ENCODE measurements around the gene TBC1D10B. TPM values are rescaled to one million over a fixed set of nuclear protein-coding genes. Genes with fewer than 3 reads are reported as not detected.
A peak's percentile ranks its signal among the peaks of the same experiment; 100 is the strongest.

Gene TBC1D10B
- total RNA-seq, 1 donor from 2014 or later = 45.6 TPM

DNA sequence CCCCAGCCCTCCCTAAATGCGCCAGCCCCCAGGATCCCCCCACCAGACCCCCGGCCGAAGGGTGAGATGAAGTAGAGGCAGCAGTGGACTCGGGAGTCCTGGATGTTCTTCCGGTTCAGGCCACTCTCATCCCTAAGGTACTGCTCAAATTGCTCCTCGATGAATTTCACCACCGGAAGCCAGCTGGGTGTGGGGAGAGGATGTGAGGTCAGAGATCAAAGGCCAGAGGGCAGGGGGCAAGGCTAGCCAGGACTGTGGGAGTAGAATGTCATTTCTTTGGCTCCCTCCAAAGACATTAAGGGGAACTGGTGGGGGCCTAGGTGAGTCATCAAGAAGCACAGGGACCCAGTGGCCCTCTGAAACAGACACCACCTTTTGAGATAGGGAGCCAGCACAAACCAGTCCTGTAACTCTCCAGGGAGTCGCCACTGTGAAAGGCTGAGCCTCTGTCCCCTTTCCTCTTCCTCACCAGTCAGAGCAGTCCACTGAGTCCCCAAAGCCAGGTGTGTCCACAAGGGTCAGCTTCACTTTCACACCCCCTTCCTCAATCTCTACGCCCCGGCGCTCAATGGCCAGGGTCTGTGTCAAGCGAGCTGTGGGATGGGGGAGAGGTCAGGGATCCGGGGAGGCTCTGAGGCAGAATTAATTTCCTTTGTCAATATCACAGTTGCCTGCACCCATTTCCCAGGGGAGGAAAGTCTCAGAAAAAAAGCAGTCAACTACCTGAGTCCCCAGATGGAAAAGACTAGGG lies 11.2 kb upstream of the TBC1D10B start:
- Mint-ChIP-seq H3K4me3 (peak overlapping the region; percentile 64), H3K27ac (ENCODE audit: unreplicated experiment) (peak overlapping the region; percentile 57), H3K36me3 (ENCODE audit: low read depth) (peaks cover 3% of the 10 kb centered on the region), H3K4me1 (peaks cover 42% of the 10 kb centered on the region), H3K9me3 (no peaks in the 10 kb centered on the region), H3K27me3 (ENCODE audit: low read depth) (peaks cover 2% of the 10 kb centered on the region)
- DNase-seq (ENCODE audit: low read depth, low spot score) = no peak
- TF ChIP-seq CTCF (conservative IDR thresholded peaks at IDR 0.05) = no peak

DNA sequence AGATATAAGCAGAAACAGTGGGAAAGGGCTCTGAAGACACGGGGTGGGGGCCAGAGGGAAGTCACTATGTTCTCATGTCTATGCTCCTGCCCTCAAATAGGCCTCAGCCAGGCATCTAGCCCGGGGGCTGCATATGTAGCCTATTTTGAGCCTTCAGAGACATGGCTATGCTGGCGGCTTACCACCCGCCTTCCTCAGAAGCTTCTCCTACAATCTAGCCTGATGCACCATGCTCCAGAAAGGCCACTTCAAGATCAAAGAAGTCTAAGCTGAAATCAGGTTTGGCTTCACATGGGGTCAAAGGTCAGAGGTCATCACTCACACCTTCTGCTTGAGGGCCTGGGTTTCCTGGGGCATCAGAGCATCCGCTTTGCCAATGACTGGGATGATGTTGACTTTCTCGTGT lies 10.5 kb upstream of the TBC1D10B start:
- Mint-ChIP-seq H3K27me3 (ENCODE audit: low read depth) (peaks cover 2% of the 10 kb centered on the region), H3K36me3 (ENCODE audit: low read depth) (peaks cover 3% of the 10 kb centered on the region), H3K4me3 (peak overlapping the region; percentile 99), H3K4me1 (peaks cover 42% of the 10 kb centered on the region), H3K27ac (ENCODE audit: unreplicated experiment) (no peak overlapping the region), H3K9me3 (no peaks in the 10 kb centered on the region)
- DNase-seq (ENCODE audit: low read depth, low spot score) = no peak
- TF ChIP-seq CTCF (conservative IDR thresholded peaks at IDR 0.05) = no peak

DNA sequence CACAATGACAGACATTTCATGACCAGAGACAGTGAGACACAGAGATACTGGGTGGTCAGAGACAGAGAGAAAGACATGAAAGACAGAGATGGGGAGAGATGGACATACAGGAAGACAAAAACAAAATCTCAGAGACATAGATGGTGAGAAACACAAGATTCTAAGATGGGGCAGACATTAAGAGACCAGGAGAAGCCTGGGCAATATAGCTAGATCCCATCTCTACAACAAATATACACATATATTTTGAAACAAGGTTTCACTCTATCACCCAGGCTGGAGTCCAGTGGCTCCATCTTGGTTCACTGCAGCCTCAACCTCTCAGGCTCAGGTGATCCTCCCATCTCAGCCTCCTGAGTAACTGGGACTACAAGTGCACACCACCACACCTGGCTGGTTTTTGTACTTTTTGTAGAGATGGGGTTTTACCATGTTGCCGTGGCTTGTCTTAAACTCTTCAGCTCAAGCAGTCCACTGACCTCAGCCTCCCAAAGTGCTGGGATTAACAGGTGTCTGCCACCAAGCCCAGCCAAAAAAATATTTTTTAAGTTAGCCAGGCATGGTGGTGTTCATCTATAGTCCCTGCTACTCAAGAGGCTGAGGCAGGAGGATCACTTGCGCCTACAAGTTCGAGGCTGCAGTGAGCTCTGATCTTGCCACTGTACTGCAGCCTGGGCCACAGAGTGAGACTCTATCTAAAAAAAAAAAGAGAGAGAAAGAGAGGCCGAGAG lies 9.9 kb upstream of the TBC1D10B start:
- Mint-ChIP-seq H3K4me1 (peaks cover 42% of the 10 kb centered on the region), H3K9me3 (no peaks in the 10 kb centered on the region), H3K27me3 (ENCODE audit: low read depth) (peaks cover 2% of the 10 kb centered on the region), H3K27ac (ENCODE audit: unreplicated experiment) (no peak overlapping the region), H3K36me3 (ENCODE audit: low read depth) (peaks cover 3% of the 10 kb centered on the region), H3K4me3 (peak overlapping the region; percentile 99)
- DNase-seq (ENCODE audit: low read depth, low spot score) = no peak
- TF ChIP-seq CTCF (conservative IDR thresholded peaks at IDR 0.05) = no peak

DNA sequence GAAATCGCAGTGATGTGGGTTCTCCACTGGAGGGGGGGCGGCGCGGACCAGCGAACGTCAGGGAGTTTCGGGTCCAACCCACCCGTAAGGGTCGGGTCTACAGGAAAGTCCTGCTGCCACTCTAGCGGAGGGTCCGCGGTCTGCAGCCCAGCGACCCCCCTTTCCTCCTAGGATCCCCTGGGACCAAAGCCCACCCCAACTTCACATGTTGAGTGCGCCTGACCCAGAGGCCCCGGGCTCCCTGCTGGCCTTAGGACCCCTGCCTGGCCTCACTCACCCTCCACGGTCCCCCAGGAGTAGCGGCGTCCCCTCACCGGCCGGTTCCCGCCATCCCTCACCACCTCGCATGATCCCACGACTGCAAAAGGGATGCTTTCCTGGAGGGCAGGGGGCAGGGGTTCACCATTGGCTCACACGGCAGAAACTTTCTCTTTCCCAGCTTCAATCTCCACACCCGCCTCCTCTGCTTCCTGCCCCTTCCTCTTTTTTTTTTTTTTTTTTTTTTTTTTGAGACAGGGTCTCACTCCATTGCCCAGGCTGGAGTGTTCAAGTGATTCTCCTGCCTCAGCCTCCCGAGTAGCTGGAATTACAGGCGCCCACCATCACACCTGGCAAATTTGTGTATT lies 9.0 kb upstream of the TBC1D10B start:
- H3K27me3 Mint-ChIP-seq (ENCODE audit: low read depth) = peaks cover 2% of the 10 kb centered on the region
- no peak overlapping the region for H3K27ac Mint-ChIP-seq (ENCODE audit: unreplicated experiment)

More for the DNA sequence above, 9.0 kb upstream of the TBC1D10B start:
- Mint-ChIP-seq H3K9me3 (no peaks in the 10 kb centered on the region), H3K36me3 (ENCODE audit: low read depth) (peaks cover 3% of the 10 kb centered on the region), H3K4me3 (peak overlapping the region; percentile 99), H3K4me1 (peaks cover 42% of the 10 kb centered on the region)
- no peak for TF ChIP-seq CTCF (conservative IDR thresholded peaks at IDR 0.05)
- no peak for DNase-seq (ENCODE audit: low read depth, low spot score)

All from neural crest cell (in vitro differentiated cells).